H9 (cell line): ENCODE results near the gene SCUBE3. TPM values are rescaled to one million over a fixed set of nuclear protein-coding genes. Genes with fewer than 3 reads are reported as not detected.

Experiments used
- DNase-seq: peaks from one replicate; pipeline ENCODE4 v3.0.0-alpha.2; 2017
- H2AFZ ChIP-seq: one replicate; pipeline ENCODE4 v1.6.1; 2013; ENCODE audit warnings: mild to moderate bottlenecking, low read length, control low read depth, moderate library complexity
- H2AK5ac ChIP-seq: 2 replicates; pipeline ENCODE4 v1.6.1; 2013; ENCODE audit warnings: low read length, control low read depth, mixed read lengths; ENCODE audit not compliant: insufficient read length
- H2BK120ac ChIP-seq: one replicate; pipeline ENCODE4 v1.6.1; 2013; ENCODE audit warnings: low read depth, mild to moderate bottlenecking, low read length, control low read depth, inconsistent platforms; ENCODE audit not compliant: poor library complexity, severe bottlenecking
- H2BK12ac ChIP-seq: 2 replicates; pipeline ENCODE4 v1.6.1; 2013; ENCODE audit warnings: low read length, control low read depth, mixed read lengths, low read depth; ENCODE audit not compliant: insufficient read length
- H2BK15ac ChIP-seq: 2 replicates; pipeline ENCODE4 v1.6.1; 2013; ENCODE audit warnings: low read depth, low read length, control low read depth
- H2BK20ac ChIP-seq: one replicate; pipeline ENCODE4 v1.6.1; 2013; ENCODE audit warnings: low read depth, mild to moderate bottlenecking, low read length, control low read depth, inconsistent platforms; ENCODE audit not compliant: poor library complexity, severe bottlenecking
- H2BK5ac ChIP-seq: 2 replicates; pipeline ENCODE4 v1.6.1; 2013; ENCODE audit warnings: low read length, control low read depth, mixed read lengths; ENCODE audit not compliant: insufficient read length
- H3K14ac ChIP-seq: 2 replicates; pipeline ENCODE4 v1.6.1; 2013; ENCODE audit warnings: low read length, control low read depth; ENCODE audit not compliant: insufficient read depth
- H3K18ac ChIP-seq: 2 replicates; pipeline ENCODE4 v1.6.1; 2013; ENCODE audit warnings: low read depth, mild to moderate bottlenecking, mixed read lengths, low read length, control low read depth; ENCODE audit not compliant: insufficient read length
- H3K23ac ChIP-seq: 2 replicates; pipeline ENCODE4 v1.6.1; 2013; ENCODE audit warnings: low read length, control low read depth, mixed read lengths, low read depth; ENCODE audit not compliant: insufficient read length
- H3K23me2 ChIP-seq: 2 replicates; pipeline ENCODE4 v1.6.1; 2013; ENCODE audit warnings: low read depth, mild to moderate bottlenecking, mixed read lengths, low read length, control low read depth; ENCODE audit not compliant: insufficient read length, poor library complexity, severe bottlenecking
- H3K27ac ChIP-seq: 2 replicates; pipeline ENCODE4 v1.5.1; 2013; ENCODE audit warnings: low read length, control low read depth, mixed read lengths, low read depth; ENCODE audit not compliant: insufficient read length
- H3K27me3 ChIP-seq: 2 replicates; pipeline ENCODE4 v1.6.1; 2013; ENCODE audit warnings: low read length, control low read depth, inconsistent platforms; ENCODE audit not compliant: insufficient read depth
- H3K4ac ChIP-seq: 2 replicates; pipeline ENCODE4 v1.6.1; 2013; ENCODE audit warnings: low read depth, mild to moderate bottlenecking, control low read depth, inconsistent platforms, low read length, moderate library complexity
- H3K4me1 ChIP-seq: 2 replicates; pipeline ENCODE4 v1.6.1; 2013; ENCODE audit warnings: low read length, control low read depth, inconsistent platforms; ENCODE audit not compliant: insufficient read depth
- H3K4me2 ChIP-seq: 2 replicates; pipeline ENCODE4 v1.6.1; 2013; ENCODE audit warnings: low read length, control low read depth, mixed read lengths; ENCODE audit not compliant: insufficient read length, insufficient read depth
- H3K56ac ChIP-seq: 2 replicates; pipeline ENCODE4 v1.6.1; 2013; ENCODE audit warnings: low read depth, mild to moderate bottlenecking, mixed read lengths, low read length, control low read depth; ENCODE audit not compliant: insufficient read length
- H3K79me1 ChIP-seq: 2 replicates; pipeline ENCODE4 v1.6.1; 2013; ENCODE audit warnings: low read depth, mild to moderate bottlenecking, moderate library complexity, low read length, control low read depth, inconsistent platforms; ENCODE audit not compliant: insufficient read depth, poor library complexity, severe bottlenecking
- H3K79me2 ChIP-seq: 2 replicates; pipeline ENCODE4 v1.6.1; 2013; ENCODE audit warnings: low read length, control low read depth, inconsistent platforms; ENCODE audit not compliant: insufficient read depth
- H3K9ac ChIP-seq: 2 replicates; pipeline ENCODE4 v1.6.1; 2013; ENCODE audit warnings: low read length, control low read depth, mixed read lengths; ENCODE audit not compliant: insufficient read length; ENCODE audit errors: extremely low read depth
- H3K9me3 ChIP-seq: one replicate; pipeline ENCODE4 v1.6.1; 2013; ENCODE audit warnings: low read depth, low read length, inconsistent platforms; ENCODE audit not compliant: control insufficient read depth
- H3T11ph ChIP-seq: one replicate; pipeline ENCODE4 v1.6.1; 2013; ENCODE audit warnings: mild to moderate bottlenecking, low read length, control low read depth, inconsistent platforms
- H4K20me1 ChIP-seq: one replicate; pipeline ENCODE4 v1.6.1; 2013; ENCODE audit not compliant: control insufficient read depth, insufficient read length, insufficient read depth
- H4K5ac ChIP-seq: 2 replicates; pipeline ENCODE4 v1.6.1; 2013; ENCODE audit warnings: low read depth, mild to moderate bottlenecking, mixed read lengths, low read length, control low read depth; ENCODE audit not compliant: insufficient read length
- H4K8ac ChIP-seq: replicated peaks from 2 replicates; pipeline ENCODE4 v1.6.1; 2013; ENCODE audit warnings: low read length, control low read depth, mixed read lengths, low read depth; ENCODE audit not compliant: insufficient read length
- H4K91ac ChIP-seq: 2 replicates; pipeline ENCODE4 v1.6.1; 2013; ENCODE audit warnings: low read depth, mild to moderate bottlenecking, moderate library complexity, mixed read lengths, low read length, control low read depth; ENCODE audit not compliant: insufficient read length
- H3K27ac Mint-ChIP-seq, 3 experiments: 2 replicates in 2 of 3; 3 replicates in 1 of 3; pipeline ENCODE4 v1.8.0; 2020 to 2021; ENCODE audit warnings: mixed read lengths in 3 of 3, mild to moderate bottlenecking in 1 of 3, moderate library complexity in 1 of 3
- H3K27me3 Mint-ChIP-seq: 2 replicates; pipeline ENCODE4 v1.8.0; 2021; ENCODE audit warnings: low read depth, mild to moderate bottlenecking, moderate library complexity, mixed read lengths
- H3K36me3 Mint-ChIP-seq, 3 experiments: 2 replicates in 2 of 3; 3 replicates in 1 of 3; pipeline ENCODE4 v1.8.0; 2020 to 2021; ENCODE audit warnings: low read depth in 3 of 3, mixed read lengths in 3 of 3; ENCODE audit not compliant: insufficient read depth in 1 of 3
- H3K4me1 Mint-ChIP-seq, 2 experiments: 2 replicates each; pipeline ENCODE4 v1.8.0; 2020; ENCODE audit warnings: mixed read lengths in 2 of 2
- H3K4me3 Mint-ChIP-seq, 2 experiments: 2 replicates in 1 of 2; 3 replicates in 1 of 2; pipeline ENCODE4 v1.8.0; 2020 to 2021; ENCODE audit warnings: mild to moderate bottlenecking in 2 of 2, mixed read lengths in 2 of 2, moderate library complexity in 1 of 2
- H3K9me3 Mint-ChIP-seq, 2 experiments: 2 replicates in 1 of 2; 3 replicates in 1 of 2; pipeline ENCODE4 v1.8.0; 2020; ENCODE audit warnings: mild to moderate bottlenecking in 2 of 2, mixed read lengths in 2 of 2, moderate library complexity in 1 of 2
- WGBS: extraction: QIAGEN DNeasy Blood & Tissue Kit; methylation state at CpG from one replicate; pipeline ENCODE4 v1.1.7; 2013; ENCODE audit warnings: missing lambda C conversion rate, low lambda C conversion rate, mixed read lengths; ENCODE audit not compliant: insufficient read length; ENCODE audit errors: extremely low coverage; 5-methylcytosine and 5-hydroxymethylcytosine counted together
- total RNA-seq: library from RNA; stranded (reverse); gene quantifications from 2 replicates; pipeline ENCODE4 v1.2.1, GENCODE V29; 2021
- TF ChIP-seq, protein P1 (sequence below): fragments of 200-600 bp; sonication (generic); conservative IDR thresholded peaks from 3 replicates; pipeline ENCODE4 v1.8.0; 2021; ENCODE audit warnings: antibody characterized with exemption, mild to moderate bottlenecking

The SCUBE3 gene
- total RNA-seq, 1 experiment from 2014 or later: 2.7 TPM

DNA sequence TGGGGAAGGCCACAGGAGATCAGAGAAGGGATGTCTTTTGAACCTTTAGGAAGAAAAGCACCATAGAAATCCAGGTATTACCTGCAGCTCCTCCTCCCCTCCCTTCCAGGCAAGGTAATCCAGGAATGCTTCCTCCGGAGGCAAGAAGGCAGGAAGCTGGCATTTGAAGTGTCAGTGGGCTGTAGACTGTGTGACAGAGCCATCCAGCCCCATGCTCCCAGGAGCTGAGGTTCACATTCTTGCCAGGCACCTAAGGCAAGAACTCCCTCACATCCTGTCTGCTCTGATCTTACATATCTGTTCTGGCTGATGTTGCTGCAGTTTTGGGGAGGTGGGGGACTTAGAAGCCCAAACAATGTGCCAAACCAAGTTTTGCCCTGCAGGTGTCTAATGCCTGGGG is 27.8 kb upstream of the SCUBE3 start:
- Histone ChIP-seq H3K9me3 (no peaks in the 10 kb centered on the region), H3K79me2 (no peaks in the 10 kb centered on the region), H3K14ac (no peak overlapping the region)

More for the DNA sequence above, 27.8 kb upstream of the SCUBE3 start:
- Histone ChIP-seq H3K4ac (no peak overlapping the region), H4K91ac (no peak overlapping the region), H3K9ac (no peak overlapping the region), H3K23me2 (no peaks in the 10 kb centered on the region), H3T11ph (no peak overlapping the region), H2AK5ac (no peak overlapping the region), H3K23ac (no peak overlapping the region), H3K27ac (no peak overlapping the region), H4K8ac (no peak overlapping the region), H2AFZ (no peak overlapping the region), H3K27me3 (no peaks in the 10 kb centered on the region), H2BK15ac (no peak overlapping the region), H3K4me1 (no peaks in the 10 kb centered on the region), H3K18ac (no peak overlapping the region), H2BK20ac (no peak overlapping the region), H2BK12ac (no peak overlapping the region), H3K56ac (no peak overlapping the region), H2BK120ac (no peak overlapping the region), H2BK5ac (no peak overlapping the region), H4K5ac (no peak overlapping the region), H3K79me1 (no peaks in the 10 kb centered on the region), H4K20me1 (no peaks in the 10 kb centered on the region), H3K4me2 (no peak overlapping the region)
- no CpG with 5 or more reads among the region's 1 CpG for WGBS
- Mint-ChIP-seq H3K4me1 (peaks cover 0 to 9% of the 10 kb centered on the region in 2 experiments; a peak in 3 of 4 replicates), H3K27me3 (peaks cover 29% of the 10 kb centered on the region), H3K36me3 (no peaks in the 10 kb centered on the region), H3K27ac (no peak overlapping the region), H3K9me3 (peaks cover 0 to 3% of the 10 kb centered on the region in 2 experiments; a peak in 1 of 5 replicates), H3K4me3 (no peak overlapping the region)
- TF ChIP-seq, protein P1, sequence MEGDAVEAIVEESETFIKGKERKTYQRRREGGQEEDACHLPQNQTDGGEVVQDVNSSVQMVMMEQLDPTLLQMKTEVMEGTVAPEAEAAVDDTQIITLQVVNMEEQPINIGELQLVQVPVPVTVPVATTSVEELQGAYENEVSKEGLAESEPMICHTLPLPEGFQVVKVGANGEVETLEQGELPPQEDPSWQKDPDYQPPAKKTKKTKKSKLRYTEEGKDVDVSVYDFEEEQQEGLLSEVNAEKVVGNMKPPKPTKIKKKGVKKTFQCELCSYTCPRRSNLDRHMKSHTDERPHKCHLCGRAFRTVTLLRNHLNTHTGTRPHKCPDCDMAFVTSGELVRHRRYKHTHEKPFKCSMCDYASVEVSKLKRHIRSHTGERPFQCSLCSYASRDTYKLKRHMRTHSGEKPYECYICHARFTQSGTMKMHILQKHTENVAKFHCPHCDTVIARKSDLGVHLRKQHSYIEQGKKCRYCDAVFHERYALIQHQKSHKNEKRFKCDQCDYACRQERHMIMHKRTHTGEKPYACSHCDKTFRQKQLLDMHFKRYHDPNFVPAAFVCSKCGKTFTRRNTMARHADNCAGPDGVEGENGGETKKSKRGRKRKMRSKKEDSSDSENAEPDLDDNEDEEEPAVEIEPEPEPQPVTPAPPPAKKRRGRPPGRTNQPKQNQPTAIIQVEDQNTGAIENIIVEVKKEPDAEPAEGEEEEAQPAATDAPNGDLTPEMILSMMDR: no peak
- DNase-seq: no peak
